A549 (cell line): ENCODE results near the gene TTN.

Source experiments
- CEBPB ChIP-seq, 2 experiments: fragments of >200 bp in 1 of 2; sonication (Bioruptor Twin) in 1 of 2; formaldehyde crosslinking in 1 of 2; IDR thresholded peaks; 2 replicates each; pipeline ENCODE4 v1.6.1; 2012 to 2016
- CHD2 ChIP-seq: fragments of 150-350 bp; IDR thresholded peaks from 2 replicates; pipeline ENCODE4 v1.6.1; 2014; ENCODE audit warnings: low read length; ENCODE audit not compliant: partially characterized antibody
- CTCF ChIP-seq: fragments of >200 bp; sonication (Bioruptor Twin); formaldehyde crosslinking; IDR thresholded peaks from 3 replicates; pipeline ENCODE4 v1.5.1; 2016
- E2F6 ChIP-seq: IDR thresholded peaks from 2 replicates; pipeline ENCODE4 v1.6.1; 2012; ENCODE audit warnings: low read depth, borderline replicate concordance
- EP300 ChIP-seq, 2 experiments: fragments of >200 bp; sonication (Bioruptor Twin); formaldehyde crosslinking; IDR thresholded peaks; 2 replicates in 1 of 2; 3 replicates in 1 of 2; pipeline ENCODE4 v1.6.1; 2016 to 2017
- HDAC2 ChIP-seq: fragments of 200-600 bp; sonication (generic); IDR thresholded peaks from 2 replicates; pipeline ENCODE4 v1.6.1; 2016
- HOXA7 ChIP-seq: fragments of 250-450 bp; sonication (Bioruptor Pico); IDR thresholded peaks from 2 replicates; pipeline ENCODE4 v1.5.0; 2020; ENCODE audit warnings: mild to moderate bottlenecking, moderate library complexity
- JUN ChIP-seq, 2 experiments: fragments of >200 bp; sonication (Bioruptor Twin); formaldehyde crosslinking; IDR thresholded peaks; 2 replicates in 1 of 2; 3 replicates in 1 of 2; pipeline ENCODE4 v1.6.1; 2016 to 2017
- KDM5A ChIP-seq: fragments of 200-600 bp; sonication (generic); IDR thresholded peaks from 2 replicates; pipeline ENCODE4 v1.6.1; 2016; ENCODE audit warnings: antibody characterized with exemption, mild to moderate bottlenecking
- MYC ChIP-seq: IDR thresholded peaks from 2 replicates; pipeline ENCODE4 v1.6.1; 2012; ENCODE audit warnings: mild to moderate bottlenecking, inconsistent platforms, low read length, improper control_type of control experiment, borderline replicate concordance
- POLR2A ChIP-seq: IDR thresholded peaks from 2 replicates; pipeline ENCODE4 v1.6.1; 2012; ENCODE audit warnings: mild to moderate bottlenecking, low read length
- POLR2AphosphoS2 ChIP-seq: conservative IDR thresholded peaks from 2 replicates; pipeline ENCODE4 v1.6.1; 2012; ENCODE audit warnings: low read length, improper control_type of control experiment, inconsistent platforms
- SMC3 ChIP-seq: fragments of >200 bp; sonication (Bioruptor Twin); formaldehyde crosslinking; IDR thresholded peaks from 3 replicates; pipeline ENCODE4 v1.6.1; 2018; ENCODE audit warnings: inconsistent platforms
- ZFP36 ChIP-seq: fragments of 450-650 bp; IDR thresholded peaks from 2 replicates; pipeline ENCODE4 v1.6.1; 2014; ENCODE audit warnings: borderline replicate concordance; ENCODE audit not compliant: partially characterized antibody

- TF ChIP-seq POLR2A (no peak), SMC3 (no peak), CTCF (no peak), CEBPB (IDR thresholded peaks at IDR 0.05) (no peak), POLR2AphosphoS2 (no peak), EP300 (IDR thresholded peaks at IDR 0.05) (no peak), JUN (IDR thresholded peaks at IDR 0.05) (no peak), HDAC2 (no peak), HOXA7 (CRISPR knock-in tag) (no peak), ZFP36 (no peak), CHD2 (no peak), E2F6 (no peak), KDM5A (no peak), MYC (no peak)
These were observed 23.2 kb upstream of the TTN start for GRCh38 chr2:178830451-178830850.
